Esophagus squamous epithelium (tissue), 5 donors: Measurements from ENCODE around the gene PDGFB. TPM values are rescaled to one million over a fixed set of nuclear protein-coding genes. Genes with fewer than 3 reads are reported as not detected.

Experiments used
- DNase-seq: peaks from one replicate; lab custom pipeline; 2025; lab: John Stamatoyannopoulos, UW
- H3K27ac ChIP-seq, 4 donors: fragments of 200-600 bp; sonication (generic); one replicate each; pipeline ENCODE4 v1.5.1; 2016 to 2019; ENCODE audit warnings: mild to moderate bottlenecking in 1 of 4
- H3K27me3 ChIP-seq, 4 donors: fragments of 200-600 bp; sonication (generic); 1 replicate in 3 of 4; 2 replicates in 1 of 4; pipeline versions ENCODE4 v1.5.1 to v1.6.0; 2017 to 2021; ENCODE audit warnings: antibody characterized with exemption in 1 of 4
- H3K36me3 ChIP-seq, 3 donors: fragments of 200-600 bp; sonication (generic); one replicate each; pipeline ENCODE4 v1.5.1; 2016 to 2019
- H3K4me1 ChIP-seq, 3 donors: fragments of 200-600 bp; sonication (generic); one replicate each; pipeline ENCODE4 v1.5.1; 2017 to 2019
- H3K4me3 ChIP-seq, 4 donors: fragments of 200-600 bp; sonication (generic); 1 replicate in 3 of 4; 2 replicates in 1 of 4; pipeline ENCODE4 v1.5.1; 2016 to 2019; ENCODE audit warnings: mild to moderate bottlenecking in 2 of 4, moderate library complexity in 1 of 4
- H3K9me3 ChIP-seq, 3 donors: fragments of 200-600 bp; sonication (generic); one replicate each; pipeline ENCODE4 v1.5.1; 2016 to 2019
- POLR2A ChIP-seq, 4 donors: fragments of 450-650 bp; IDR thresholded peaks; one replicate each; pipeline ENCODE4 v1.6.1; 2017; ENCODE audit warnings: antibody characterized with exemption in 4 of 4, mild to moderate bottlenecking in 4 of 4, moderate library complexity in 3 of 4
- WGBS, 2 donors: methylation state at CpG; one replicate each; pipeline ENCODE4 v1.1.5; 2018; 5-methylcytosine and 5-hydroxymethylcytosine counted together
- intact Hi-C: fragments of 100-400 bp; cut with DNase I; formaldehyde crosslinking; loops from one replicate; pipeline ENCODE4 v1.15.0; 2022
- total RNA-seq, 4 donors: library from RNA; depleted of rRNA; stranded (reverse); fragments of >200 nt; gene quantifications; one replicate each; pipeline ENCODE4 v1.1.0, GENCODE V29; 2016
- TF ChIP-seq, protein P1 (sequence below), 6 experiments: fragments of 450-650 bp in 4 of 6; fragments of 200-600 bp in 2 of 6; sonication (generic) in 2 of 6; IDR thresholded peaks; one replicate each; pipeline ENCODE4 v1.5.1; 2016 to 2019; ENCODE audit warnings: antibody characterized with exemption in 6 of 6, mild to moderate bottlenecking in 4 of 6, moderate library complexity in 4 of 6
- donor health status: DM: yes; HTN: yes; CAD: no.

Gene PDGFB
- total RNA-seq, 4 donors from 2014 or later: 1.2 to 6.3 (median 3.7) TPM

GRCh38 chr22:39245130-39246039 lies 603 bp upstream of the PDGFB start:
- TF ChIP-seq, protein P1, sequence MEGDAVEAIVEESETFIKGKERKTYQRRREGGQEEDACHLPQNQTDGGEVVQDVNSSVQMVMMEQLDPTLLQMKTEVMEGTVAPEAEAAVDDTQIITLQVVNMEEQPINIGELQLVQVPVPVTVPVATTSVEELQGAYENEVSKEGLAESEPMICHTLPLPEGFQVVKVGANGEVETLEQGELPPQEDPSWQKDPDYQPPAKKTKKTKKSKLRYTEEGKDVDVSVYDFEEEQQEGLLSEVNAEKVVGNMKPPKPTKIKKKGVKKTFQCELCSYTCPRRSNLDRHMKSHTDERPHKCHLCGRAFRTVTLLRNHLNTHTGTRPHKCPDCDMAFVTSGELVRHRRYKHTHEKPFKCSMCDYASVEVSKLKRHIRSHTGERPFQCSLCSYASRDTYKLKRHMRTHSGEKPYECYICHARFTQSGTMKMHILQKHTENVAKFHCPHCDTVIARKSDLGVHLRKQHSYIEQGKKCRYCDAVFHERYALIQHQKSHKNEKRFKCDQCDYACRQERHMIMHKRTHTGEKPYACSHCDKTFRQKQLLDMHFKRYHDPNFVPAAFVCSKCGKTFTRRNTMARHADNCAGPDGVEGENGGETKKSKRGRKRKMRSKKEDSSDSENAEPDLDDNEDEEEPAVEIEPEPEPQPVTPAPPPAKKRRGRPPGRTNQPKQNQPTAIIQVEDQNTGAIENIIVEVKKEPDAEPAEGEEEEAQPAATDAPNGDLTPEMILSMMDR (IDR thresholded peaks at IDR 0.05): no peak
- no peak for TF ChIP-seq POLR2A (IDR thresholded peaks at IDR 0.05)
- Histone ChIP-seq H3K4me3 (peak overlapping the region in 3 of 4 donors; percentile 46 to 73 (median 59)), H3K9me3 (no peaks in the 10 kb centered on the region), H3K4me1 (peaks cover 30 to 58% (median 46%) of the 10 kb centered on the region in 3 donors), H3K27ac (peak overlapping the region in 3 of 4 donors; percentile 31 to 88 (median 62)), H3K27me3 (peaks cover 0 to 94% (median 3%) of the 10 kb centered on the region in 4 donors), H3K36me3 (no peaks in the 10 kb centered on the region)
- intact Hi-C loops: no loop called here
- no peak for DNase-seq
- 62 to 79% methylated on average over 16 to 19 of the region's 22 CpGs for WGBS, 2 donors

DNA sequence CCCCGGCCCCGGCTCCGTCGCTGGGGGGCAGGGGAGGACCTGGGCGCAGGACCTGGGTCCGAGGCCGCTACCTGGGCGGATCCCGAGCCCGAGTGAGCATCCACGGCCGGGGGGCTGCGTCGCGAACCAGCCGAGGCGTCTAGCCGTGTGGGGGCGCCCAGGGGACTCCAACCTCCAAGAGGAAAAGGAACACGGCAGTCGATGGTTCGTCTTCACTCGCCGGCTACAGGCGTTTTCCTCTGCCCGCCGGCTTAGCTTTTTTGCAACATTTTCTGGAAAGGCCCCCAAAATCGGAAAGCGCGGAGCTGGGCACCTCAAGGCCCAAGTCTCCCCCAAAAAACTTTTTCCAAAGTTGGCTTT lies 666 bp downstream of the PDGFB start:
- TF ChIP-seq, protein P1 (IDR thresholded peaks at IDR 0.05): no peak
- no peak for TF ChIP-seq POLR2A (IDR thresholded peaks at IDR 0.05)
- intact Hi-C loops: no loop called here
- Histone ChIP-seq H3K4me3 (peak overlapping the region; percentile 41 to 73 (median 52)), H3K9me3 (no peaks in the 10 kb centered on the region), H3K27ac (peak overlapping the region; percentile 72 to 88 (median 79)), H3K4me1 (peaks cover 43 to 71% (median 59%) of the 10 kb centered on the region in 3 donors), H3K27me3 (peaks cover 0 to 82% (median 3%) of the 10 kb centered on the region in 4 donors), H3K36me3 (no peaks in the 10 kb centered on the region)
- DNase-seq: no peak
- 7% methylated on average over 3 of the region's 30 CpGs; no CpG with 5 or more reads in 1 of the 2 donors for WGBS, 2 donors

DNA sequence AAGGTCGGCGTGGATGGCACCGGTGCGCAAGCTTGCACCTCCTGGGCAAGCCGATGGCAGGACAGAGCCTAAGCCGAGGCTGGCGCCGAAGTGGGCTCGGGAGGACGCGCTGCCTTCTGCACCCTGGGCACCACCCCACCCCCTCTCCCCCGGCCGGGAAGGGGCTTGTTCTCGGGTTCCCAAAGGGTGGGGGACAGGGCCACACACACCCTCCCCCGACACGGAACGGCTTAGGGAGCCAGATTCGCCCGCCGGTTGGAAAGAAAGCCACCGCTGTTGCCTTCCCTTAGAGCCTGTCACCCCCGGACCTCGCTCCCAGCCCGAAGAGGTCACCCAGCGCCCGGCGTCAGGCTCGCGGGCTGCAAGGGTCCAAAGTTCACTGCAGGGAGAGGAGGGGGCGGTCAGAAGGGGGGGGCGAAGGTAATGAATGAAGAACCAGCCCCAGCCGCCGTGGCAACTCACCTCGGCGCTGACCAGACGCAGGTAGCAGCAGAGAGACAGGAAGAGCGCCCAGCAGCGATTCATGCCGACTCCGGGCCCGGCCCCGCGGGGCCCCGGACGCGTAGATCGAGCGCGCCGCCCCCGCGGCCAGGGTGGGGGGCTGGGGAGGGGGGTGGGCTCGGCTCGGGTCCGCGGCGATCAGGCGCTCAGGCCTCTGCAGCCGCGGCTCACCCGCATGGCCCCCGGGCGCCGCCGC lies 1.2 kb downstream of the PDGFB start:
- Histone ChIP-seq H3K36me3 (no peaks in the 10 kb centered on the region), H3K4me1 (peaks cover 47 to 76% (median 64%) of the 10 kb centered on the region in 3 donors), H3K27ac (peak overlapping the region; percentile 72 to 88 (median 79)), H3K27me3 (peaks cover 0 to 79% (median 3%) of the 10 kb centered on the region in 4 donors), H3K9me3 (no peaks in the 10 kb centered on the region), H3K4me3 (peak overlapping the region; percentile 41 to 73 (median 52))
- TF ChIP-seq, protein P1 (IDR thresholded peaks at IDR 0.05): no peak
- no peak for TF ChIP-seq POLR2A (IDR thresholded peaks at IDR 0.05)
- intact Hi-C loops: no loop called here
- 0% methylated on average over 3 to 6 of the region's 65 CpGs for whole genome bisulfite sequencing, 2 donors
- no peak for DNase-seq

GRCh38 chr22:39242595-39243438 lies 2.0 kb downstream of the PDGFB start:
- TF ChIP-seq POLR2A (IDR thresholded peaks at IDR 0.05): peak in 1 of 4 donors; percentile 45
- TF ChIP-seq, protein P1 (IDR thresholded peaks at IDR 0.05): peak in 2 of 6 experiments; percentile 8 to 50
- peak overlapping the region; percentile 72 to 88 (median 79) for H3K27ac ChIP-seq
- intact Hi-C loops: no loop called here
- H3K27me3 ChIP-seq: peaks cover 0 to 79% (median 3%) of the 10 kb centered on the region in 4 donors
- H3K36me3 ChIP-seq: no peaks in the 10 kb centered on the region
- H3K4me1 ChIP-seq: peaks cover 52 to 84% (median 68%) of the 10 kb centered on the region in 3 donors
- H3K9me3 ChIP-seq: no peaks in the 10 kb centered on the region
- H3K4me3 ChIP-seq: peak overlapping the region; percentile 41 to 73 (median 52)
- 1% methylated on average over 13 to 31 of the region's 78 CpGs for WGBS, 2 donors
- DNase-seq: no peak
